Measurements from ENCODE around the gene CD247.

Gene CD247

DNA sequence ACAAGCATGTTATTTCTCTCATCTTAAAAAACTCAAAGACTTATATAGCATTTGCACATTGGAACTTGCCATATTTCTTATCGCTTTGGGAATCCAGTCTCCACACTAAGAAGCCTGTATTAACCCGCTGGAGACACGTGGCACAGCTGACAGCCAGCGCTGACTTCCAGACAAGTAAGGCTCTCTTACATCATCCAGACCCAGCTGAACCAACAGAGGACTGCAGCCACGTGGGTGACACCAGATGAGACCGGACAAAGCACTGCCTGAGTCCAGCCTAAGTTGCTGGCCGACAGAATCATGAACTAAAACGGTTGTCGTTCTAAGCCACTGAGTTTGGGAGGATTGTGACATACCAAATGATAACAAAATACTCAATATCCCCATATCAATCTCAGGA, 6.3 kb upstream of the CD247 start:
- H3K4me2 ChIP-seq (ENCODE audit: low read depth, low read length, poor library complexity, severe bottlenecking), result no peak overlapping the region
- H3K79me2 ChIP-seq (ENCODE audit: insufficient read depth, low read length), result no peaks in the 10 kb centered on the region
- H3K27me3 ChIP-seq (ENCODE audit: insufficient read depth, low read length, poor library complexity, severe bottlenecking), result no peaks in the 10 kb centered on the region
- H3K9me3 ChIP-seq (ENCODE audit: insufficient read depth, low read depth, low read length), result no peaks in the 10 kb centered on the region
- no peak overlapping the region for H2AFZ ChIP-seq (ENCODE audit: low read length)
- no peak overlapping the region for H3K9ac ChIP-seq (ENCODE audit: low read depth, low read length, poor library complexity, severe bottlenecking)
- no peaks in the 10 kb centered on the region for H3K4me1 ChIP-seq (ENCODE audit: insufficient read depth, low read length, poor library complexity, severe bottlenecking)
- no peak for TF ChIP-seq EZH2phosphoT487 (IDR thresholded peaks at IDR 0.05; ENCODE audit: borderline replicate concordance)
- TF ChIP-seq, protein P1, sequence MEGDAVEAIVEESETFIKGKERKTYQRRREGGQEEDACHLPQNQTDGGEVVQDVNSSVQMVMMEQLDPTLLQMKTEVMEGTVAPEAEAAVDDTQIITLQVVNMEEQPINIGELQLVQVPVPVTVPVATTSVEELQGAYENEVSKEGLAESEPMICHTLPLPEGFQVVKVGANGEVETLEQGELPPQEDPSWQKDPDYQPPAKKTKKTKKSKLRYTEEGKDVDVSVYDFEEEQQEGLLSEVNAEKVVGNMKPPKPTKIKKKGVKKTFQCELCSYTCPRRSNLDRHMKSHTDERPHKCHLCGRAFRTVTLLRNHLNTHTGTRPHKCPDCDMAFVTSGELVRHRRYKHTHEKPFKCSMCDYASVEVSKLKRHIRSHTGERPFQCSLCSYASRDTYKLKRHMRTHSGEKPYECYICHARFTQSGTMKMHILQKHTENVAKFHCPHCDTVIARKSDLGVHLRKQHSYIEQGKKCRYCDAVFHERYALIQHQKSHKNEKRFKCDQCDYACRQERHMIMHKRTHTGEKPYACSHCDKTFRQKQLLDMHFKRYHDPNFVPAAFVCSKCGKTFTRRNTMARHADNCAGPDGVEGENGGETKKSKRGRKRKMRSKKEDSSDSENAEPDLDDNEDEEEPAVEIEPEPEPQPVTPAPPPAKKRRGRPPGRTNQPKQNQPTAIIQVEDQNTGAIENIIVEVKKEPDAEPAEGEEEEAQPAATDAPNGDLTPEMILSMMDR (conservative IDR thresholded peaks at IDR 0.05; ENCODE audit: low read length), result no peak
- no peaks in the 10 kb centered on the region for H3K9me2 ChIP-seq (replicated peaks; ENCODE audit: low read depth, low read length)
- H4K20me1 ChIP-seq (ENCODE audit: insufficient read depth, low read length, poor library complexity, severe bottlenecking), result no peaks in the 10 kb centered on the region
- H3F3A ChIP-seq (ENCODE audit: low read depth), result no peaks in the 10 kb centered on the region
- no peak overlapping the region for H3K4me3 ChIP-seq (ENCODE audit: low read length, poor library complexity, severe bottlenecking)
- H3K36me3 ChIP-seq (ENCODE audit: insufficient read depth, low read length), result no peaks in the 10 kb centered on the region

DNA sequence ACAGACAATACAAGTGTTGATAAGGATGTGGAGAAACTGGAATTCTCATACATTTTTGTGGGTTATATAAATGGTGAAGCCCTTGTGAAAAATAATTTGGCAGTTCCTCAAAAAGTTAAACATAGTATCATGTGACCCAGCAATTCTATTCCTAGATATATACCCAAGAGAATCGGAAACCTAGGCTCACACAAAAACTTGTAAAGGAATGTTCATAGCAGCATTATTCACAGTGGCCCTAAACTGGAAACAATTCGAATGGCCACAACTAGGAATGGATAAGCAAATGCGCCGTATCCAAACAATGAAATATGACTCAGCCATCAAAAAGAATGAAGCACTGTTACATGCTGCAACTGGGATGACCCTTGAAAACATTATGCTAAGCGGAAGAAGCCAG, 3.9 kb upstream of the CD247 start:
- Histone ChIP-seq H3K79me2 (ENCODE audit: insufficient read depth, low read length) (peaks cover 12% of the 10 kb centered on the region), H3K9me2 (replicated peaks; ENCODE audit: low read depth, low read length) (no peaks in the 10 kb centered on the region), H3K4me1 (ENCODE audit: insufficient read depth, low read length, poor library complexity, severe bottlenecking) (peaks cover 7% of the 10 kb centered on the region), H3K36me3 (ENCODE audit: insufficient read depth, low read length) (no peaks in the 10 kb centered on the region), H3K4me3 (ENCODE audit: low read length, poor library complexity, severe bottlenecking) (no peak overlapping the region), H4K20me1 (ENCODE audit: insufficient read depth, low read length, poor library complexity, severe bottlenecking) (no peaks in the 10 kb centered on the region), H3K9me3 (ENCODE audit: insufficient read depth, low read depth, low read length) (no peaks in the 10 kb centered on the region), H3K9ac (ENCODE audit: low read depth, low read length, poor library complexity, severe bottlenecking) (no peak overlapping the region), H3F3A (ENCODE audit: low read depth) (no peaks in the 10 kb centered on the region), H3K4me2 (ENCODE audit: low read depth, low read length, poor library complexity, severe bottlenecking) (no peak overlapping the region), H2AFZ (ENCODE audit: low read length) (no peak overlapping the region), H3K27me3 (ENCODE audit: insufficient read depth, low read length, poor library complexity, severe bottlenecking) (no peaks in the 10 kb centered on the region)
- no peak for TF ChIP-seq EZH2phosphoT487 (IDR thresholded peaks at IDR 0.05; ENCODE audit: borderline replicate concordance)

- H3K27me3 ChIP-seq (ENCODE audit: insufficient read depth, low read length, poor library complexity, severe bottlenecking), result no peaks in the 10 kb centered on the region
- peaks cover 21% of the 10 kb centered on the region for H3K4me1 ChIP-seq (ENCODE audit: insufficient read depth, low read length, poor library complexity, severe bottlenecking)
- no peaks in the 10 kb centered on the region for H3K9me3 ChIP-seq (ENCODE audit: insufficient read depth, low read depth, low read length)
- no peak overlapping the region for H2AFZ ChIP-seq (ENCODE audit: low read length)
- H3K4me2 ChIP-seq (ENCODE audit: low read depth, low read length, poor library complexity, severe bottlenecking), result no peak overlapping the region
- H3K4me3 ChIP-seq (ENCODE audit: low read length, poor library complexity, severe bottlenecking), result no peak overlapping the region
- TF ChIP-seq, protein P1 (conservative IDR thresholded peaks at IDR 0.05; ENCODE audit: low read length), result peak; percentile 60
- TF ChIP-seq EZH2phosphoT487 (IDR thresholded peaks at IDR 0.05; ENCODE audit: borderline replicate concordance), result no peak
- H3K79me2 ChIP-seq (ENCODE audit: insufficient read depth, low read length), result peaks cover 26% of the 10 kb centered on the region
- no peaks in the 10 kb centered on the region for H3K9me2 ChIP-seq (replicated peaks; ENCODE audit: low read depth, low read length)
- H3F3A ChIP-seq (ENCODE audit: low read depth), result no peaks in the 10 kb centered on the region
- no peaks in the 10 kb centered on the region for H3K36me3 ChIP-seq (ENCODE audit: insufficient read depth, low read length)
- peaks cover 12% of the 10 kb centered on the region for H4K20me1 ChIP-seq (ENCODE audit: insufficient read depth, low read length, poor library complexity, severe bottlenecking)
- no peak overlapping the region for H3K9ac ChIP-seq (ENCODE audit: low read depth, low read length, poor library complexity, severe bottlenecking)
Measured at GRCh38 chr1:167520711-167521206, 2.4 kb upstream of the CD247 start.
